ENCODE measurements around the gene RPL19.
A peak's percentile ranks its signal among the peaks of the same experiment; 100 is the strongest.

Gene RPL19

DNA sequence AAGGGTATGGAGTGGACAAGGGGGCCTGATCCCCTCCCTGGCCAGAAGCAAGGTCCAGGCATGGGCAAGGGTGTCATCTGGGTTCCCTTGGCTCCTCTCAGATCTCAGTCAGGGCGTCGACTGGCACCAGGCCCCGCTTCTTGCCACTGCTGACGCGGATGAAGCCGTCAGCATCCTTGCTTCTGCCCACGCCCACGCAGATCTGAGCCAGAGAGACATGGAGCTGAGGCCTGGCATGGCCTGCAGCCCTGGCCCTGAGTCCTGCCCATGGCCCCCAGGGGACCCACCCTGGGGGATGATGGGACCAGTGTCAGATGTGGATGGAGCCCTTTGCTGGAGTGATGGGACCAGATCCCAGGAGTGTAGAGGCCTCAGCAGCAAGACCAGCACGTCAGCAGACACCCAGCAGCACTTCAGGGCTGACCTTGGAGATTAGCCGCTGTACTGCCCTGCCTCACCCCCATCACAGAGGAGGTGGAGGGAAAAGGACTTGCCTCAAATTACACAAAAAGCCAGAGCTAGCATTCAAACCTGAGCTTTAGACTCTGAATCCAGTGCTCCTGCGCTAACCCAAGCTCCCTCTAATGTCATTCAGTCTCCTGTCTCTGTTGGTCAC is 12.2 kb downstream of the RPL19 start:
- no peak overlapping the region for H3K4me3 ChIP-seq (ENCODE audit: low read length)
- peaks cover 72% of the 10 kb centered on the region for H3K27me3 ChIP-seq (ENCODE audit: insufficient read depth, low read length)
- H3K36me3 ChIP-seq (ENCODE audit: insufficient read depth, low read length): no peaks in the 10 kb centered on the region
- no peak overlapping the region for H2AFZ ChIP-seq (ENCODE audit: low read depth, low read length)
- H3K4me1 ChIP-seq (ENCODE audit: insufficient read depth, low read length): peaks cover 8% of the 10 kb centered on the region
- no peaks in the 10 kb centered on the region for H3K9me3 ChIP-seq (ENCODE audit: low read length)

DNA sequence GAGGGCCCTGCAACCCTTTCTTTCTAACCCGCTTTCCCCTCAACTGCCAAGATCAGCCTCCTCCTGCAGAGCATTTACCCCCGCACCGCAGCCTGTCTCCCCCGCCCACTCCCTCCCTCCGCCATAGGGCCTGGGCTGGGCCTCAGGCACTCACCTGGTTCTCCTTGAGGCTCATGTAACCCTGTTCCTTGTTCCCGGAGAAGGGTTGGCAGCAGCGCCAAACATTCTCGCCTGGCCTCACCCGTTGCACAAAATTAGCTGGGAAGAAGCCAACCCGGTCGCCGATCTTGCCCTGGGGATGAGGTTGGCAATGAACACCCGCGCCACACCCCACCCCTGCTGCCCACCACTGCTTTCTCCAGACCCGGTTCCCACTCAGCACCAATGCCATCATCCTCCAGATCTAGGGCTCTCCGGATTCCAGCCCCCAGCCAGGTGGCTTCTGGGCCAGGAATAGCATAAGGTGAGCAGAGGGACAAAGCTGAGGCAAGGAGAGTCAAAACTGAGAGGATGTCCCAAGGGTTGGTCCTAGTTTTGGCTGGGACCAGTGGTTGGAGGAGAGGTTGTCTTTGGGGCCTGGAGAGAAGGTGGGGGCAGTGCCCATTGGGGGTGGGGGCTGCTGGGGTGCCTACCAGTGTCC is 12.9 kb downstream of the RPL19 start:
- H3K4me3 ChIP-seq (ENCODE audit: low read length): no peak overlapping the region
- H3K4me1 ChIP-seq (ENCODE audit: insufficient read depth, low read length): peaks cover 8% of the 10 kb centered on the region
- peaks cover 73% of the 10 kb centered on the region for H3K27me3 ChIP-seq (ENCODE audit: insufficient read depth, low read length)
- H3K9me3 ChIP-seq (ENCODE audit: low read length): no peaks in the 10 kb centered on the region
- no peaks in the 10 kb centered on the region for H3K36me3 ChIP-seq (ENCODE audit: insufficient read depth, low read length)
- H2AFZ ChIP-seq (ENCODE audit: low read depth, low read length): no peak overlapping the region

GRCh38 chr17:39213852-39214251 is 13.8 kb downstream of the RPL19 start:
- Histone ChIP-seq H3K36me3 (ENCODE audit: insufficient read depth, low read length) (no peaks in the 10 kb centered on the region), H3K4me1 (ENCODE audit: insufficient read depth, low read length) (peaks cover 8% of the 10 kb centered on the region), H3K4me3 (ENCODE audit: low read length) (no peak overlapping the region), H3K9me3 (ENCODE audit: low read length) (no peaks in the 10 kb centered on the region), H3K27me3 (ENCODE audit: insufficient read depth, low read length) (peaks cover 68% of the 10 kb centered on the region), H2AFZ (ENCODE audit: low read depth, low read length) (no peak overlapping the region)

DNA sequence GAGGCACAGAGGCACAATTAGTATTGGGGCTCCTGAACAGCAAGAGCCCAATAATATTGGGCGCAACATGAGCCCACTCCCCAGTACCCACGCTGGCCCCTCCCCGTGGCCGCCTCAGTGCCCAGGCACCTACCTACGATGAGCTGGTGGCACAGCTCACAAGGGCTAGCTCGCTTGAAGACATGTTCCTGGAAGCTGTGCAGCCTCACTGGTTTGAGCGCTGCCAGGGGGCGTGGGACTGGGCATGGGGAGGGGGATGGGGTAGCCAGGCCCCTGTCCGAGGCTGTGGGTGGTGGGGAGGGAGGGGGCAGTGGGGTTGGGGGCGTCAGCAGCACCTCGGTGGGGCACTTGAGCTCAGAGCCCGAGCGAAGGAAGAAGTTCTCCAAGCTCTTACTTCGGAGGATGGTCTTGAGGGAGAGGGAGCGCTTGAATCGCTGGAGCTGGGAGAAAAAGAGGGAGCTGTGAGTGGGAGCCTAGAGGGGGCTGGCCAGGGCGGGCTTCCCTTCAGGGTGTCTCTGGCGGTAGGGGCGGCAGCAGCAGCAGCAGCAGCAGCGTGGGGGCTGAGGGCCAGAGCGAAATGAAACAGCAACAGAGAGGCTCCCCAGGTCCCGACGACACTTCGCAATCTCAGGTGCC is 17.8 kb downstream of the RPL19 start:
- H3K36me3 ChIP-seq (ENCODE audit: insufficient read depth, low read length): no peaks in the 10 kb centered on the region
- H2AFZ ChIP-seq (ENCODE audit: low read depth, low read length): no peak overlapping the region
- no peaks in the 10 kb centered on the region for H3K9me3 ChIP-seq (ENCODE audit: low read length)
- H3K4me3 ChIP-seq (ENCODE audit: low read length): no peak overlapping the region
- no peaks in the 10 kb centered on the region for H3K4me1 ChIP-seq (ENCODE audit: insufficient read depth, low read length)
- H3K27me3 ChIP-seq (ENCODE audit: insufficient read depth, low read length): peaks cover 50% of the 10 kb centered on the region

DNA sequence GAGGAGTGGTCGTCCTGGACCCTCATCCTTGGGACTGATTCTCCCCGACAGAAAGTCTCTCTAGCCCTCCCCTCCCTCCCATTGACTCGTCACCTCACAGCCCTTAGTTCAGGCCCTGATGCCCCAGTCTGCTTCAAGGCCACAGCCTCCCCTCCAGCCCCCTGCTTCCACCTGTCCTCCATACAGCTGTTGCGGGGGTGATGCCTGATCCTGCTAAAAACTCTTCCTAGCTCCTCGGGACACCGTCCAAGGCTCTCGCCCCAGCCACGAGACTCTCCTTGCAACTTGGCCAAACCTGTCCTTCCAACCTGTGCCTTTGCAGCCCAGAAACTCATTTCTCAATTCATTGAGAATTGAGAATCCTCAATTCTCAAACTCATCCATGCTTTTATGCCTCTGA is 18.8 kb downstream of the RPL19 start:
- H2AFZ ChIP-seq (ENCODE audit: low read depth, low read length): no peak overlapping the region
- peaks cover 55% of the 10 kb centered on the region for H3K27me3 ChIP-seq (ENCODE audit: insufficient read depth, low read length)
- no peak overlapping the region for H3K4me3 ChIP-seq (ENCODE audit: low read length)
- no peaks in the 10 kb centered on the region for H3K36me3 ChIP-seq (ENCODE audit: insufficient read depth, low read length)
- H3K9me3 ChIP-seq (ENCODE audit: low read length): no peaks in the 10 kb centered on the region
- no peaks in the 10 kb centered on the region for H3K4me1 ChIP-seq (ENCODE audit: insufficient read depth, low read length)

DNA sequence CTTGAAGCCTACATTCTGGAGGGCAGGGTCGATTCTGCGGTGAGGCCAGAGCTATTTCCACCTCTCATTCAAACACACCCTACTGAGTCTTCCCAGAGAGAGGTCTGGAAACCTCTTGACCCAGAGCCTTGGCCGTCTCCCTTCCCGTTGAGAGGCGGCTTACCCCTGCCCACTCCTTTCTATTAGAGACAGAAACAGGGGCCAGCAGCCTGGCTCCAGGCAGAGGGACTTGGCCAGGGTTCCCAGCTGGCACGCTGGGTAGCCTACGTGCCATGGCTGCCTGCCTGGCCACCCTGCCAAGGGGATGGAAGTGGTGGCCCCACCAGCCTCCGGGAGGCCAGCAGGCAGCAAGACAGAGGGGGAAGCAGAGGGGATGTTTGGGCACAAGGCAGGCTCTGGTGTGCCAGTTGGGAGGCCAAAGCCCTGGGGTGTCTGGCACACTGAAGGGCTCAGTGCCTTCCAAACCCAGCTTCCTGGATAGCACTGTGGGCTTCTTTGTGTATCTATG is 19.6 kb downstream of the RPL19 start:
- Histone ChIP-seq H3K36me3 (ENCODE audit: insufficient read depth, low read length) (no peaks in the 10 kb centered on the region), H2AFZ (ENCODE audit: low read depth, low read length) (no peak overlapping the region), H3K4me3 (ENCODE audit: low read length) (no peak overlapping the region), H3K27me3 (ENCODE audit: insufficient read depth, low read length) (peaks cover 55% of the 10 kb centered on the region), H3K9me3 (ENCODE audit: low read length) (no peaks in the 10 kb centered on the region), H3K4me1 (ENCODE audit: insufficient read depth, low read length) (no peaks in the 10 kb centered on the region)

DNA sequence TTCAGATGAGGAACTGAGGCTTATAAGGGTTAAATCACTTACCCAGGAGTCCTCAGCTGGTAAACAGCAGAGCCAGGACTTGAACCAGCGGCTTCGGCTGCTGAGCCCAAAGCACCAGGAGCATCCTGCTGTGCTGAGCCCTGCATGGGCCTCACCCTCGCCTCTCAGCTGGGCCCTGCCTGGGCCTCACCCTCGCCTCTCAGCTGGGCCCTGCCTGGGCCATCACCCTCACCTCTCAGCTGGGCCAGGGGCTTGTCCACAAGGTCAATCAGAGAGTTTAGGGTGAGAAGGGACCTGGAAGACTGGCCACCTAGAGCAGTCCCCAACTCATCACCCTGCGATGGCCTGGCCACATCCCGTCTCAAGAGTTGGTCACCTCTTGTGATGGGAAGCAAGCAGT is 21.5 kb downstream of the RPL19 start:
- H3K4me3 ChIP-seq (ENCODE audit: low read length): no peak overlapping the region
- peaks cover 5% of the 10 kb centered on the region for H3K4me1 ChIP-seq (ENCODE audit: insufficient read depth, low read length)
- H3K9me3 ChIP-seq (ENCODE audit: low read length): no peaks in the 10 kb centered on the region
- H3K27me3 ChIP-seq (ENCODE audit: insufficient read depth, low read length): peaks cover 60% of the 10 kb centered on the region
- no peak overlapping the region for H2AFZ ChIP-seq (ENCODE audit: low read depth, low read length)
- H3K36me3 ChIP-seq (ENCODE audit: insufficient read depth, low read length): no peaks in the 10 kb centered on the region

- peaks cover 56% of the 10 kb centered on the region for H3K27me3 ChIP-seq (ENCODE audit: insufficient read depth, low read length)
Observed at GRCh38 chr17:39222151-39222550, 22.1 kb downstream of the RPL19 start.

GRCh38 chr17:39222866-39223834 is 23.1 kb downstream of the RPL19 start:
- H2AFZ ChIP-seq (ENCODE audit: low read depth, low read length): no peak overlapping the region
- peaks cover 5% of the 10 kb centered on the region for H3K4me1 ChIP-seq (ENCODE audit: insufficient read depth, low read length)
- peaks cover 57% of the 10 kb centered on the region for H3K27me3 ChIP-seq (ENCODE audit: insufficient read depth, low read length)
- no peaks in the 10 kb centered on the region for H3K9me3 ChIP-seq (ENCODE audit: low read length)
- no peak overlapping the region for H3K4me3 ChIP-seq (ENCODE audit: low read length)
- no peaks in the 10 kb centered on the region for H3K36me3 ChIP-seq (ENCODE audit: insufficient read depth, low read length)

More at GRCh38 chr17:39222151-39222550, 22.1 kb downstream of the RPL19 start:
- no peaks in the 10 kb centered on the region for H3K9me3 ChIP-seq (ENCODE audit: low read length)
- H3K36me3 ChIP-seq (ENCODE audit: insufficient read depth, low read length): no peaks in the 10 kb centered on the region
- H3K4me1 ChIP-seq (ENCODE audit: insufficient read depth, low read length): peaks cover 5% of the 10 kb centered on the region
- H3K4me3 ChIP-seq (ENCODE audit: low read length): no peak overlapping the region
- H2AFZ ChIP-seq (ENCODE audit: low read depth, low read length): no peak overlapping the region

DNA sequence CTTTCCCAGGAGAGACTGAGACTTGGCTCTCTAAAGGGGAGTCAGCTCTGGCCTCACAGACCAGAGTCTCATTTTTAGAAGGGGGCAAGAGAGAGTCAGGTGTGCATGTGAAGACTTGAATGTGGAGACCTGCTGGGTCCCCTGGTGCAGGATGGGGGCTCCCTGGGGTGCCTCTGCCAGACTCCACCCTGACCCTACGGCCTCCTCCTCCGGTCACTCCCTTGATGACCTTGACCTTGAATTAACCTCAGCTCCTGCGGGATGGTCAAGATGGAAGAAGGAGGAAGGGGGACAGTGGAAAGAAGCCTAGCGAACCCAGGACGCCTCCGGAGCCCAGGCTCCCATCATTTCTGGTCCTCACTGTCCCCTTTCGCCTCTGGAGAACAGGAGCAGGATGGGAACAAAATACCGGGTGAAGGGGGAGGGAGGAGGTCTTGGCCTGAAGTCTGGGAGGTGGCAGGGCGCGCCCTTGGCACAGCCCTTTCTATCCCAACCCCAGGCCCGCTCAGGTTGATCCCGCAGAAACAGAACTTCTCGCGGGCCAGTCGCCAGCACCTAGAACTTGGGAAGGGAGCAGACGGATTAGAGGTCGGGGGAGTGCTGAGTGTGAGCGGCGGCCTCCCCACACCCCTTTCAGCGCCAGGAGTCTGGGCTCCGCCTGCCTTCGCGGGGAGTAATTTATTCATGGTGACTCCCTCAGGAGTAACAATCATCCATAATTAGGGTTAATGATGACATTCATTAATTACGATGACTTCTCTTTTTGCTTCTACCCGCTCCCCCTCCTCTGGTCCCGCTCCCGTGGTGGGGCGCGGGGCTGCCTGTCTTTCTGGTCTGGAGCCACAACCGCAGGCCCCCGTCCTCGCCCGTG is 24.1 kb downstream of the RPL19 start:
- no peak overlapping the region for H3K4me3 ChIP-seq (ENCODE audit: low read length)
- H3K4me1 ChIP-seq (ENCODE audit: insufficient read depth, low read length): peaks cover 7% of the 10 kb centered on the region
- peak overlapping the region; percentile 76 for H2AFZ ChIP-seq (ENCODE audit: low read depth, low read length)
- peaks cover 52% of the 10 kb centered on the region for H3K27me3 ChIP-seq (ENCODE audit: insufficient read depth, low read length)
- H3K9me3 ChIP-seq (ENCODE audit: low read length): no peaks in the 10 kb centered on the region
- no peaks in the 10 kb centered on the region for H3K36me3 ChIP-seq (ENCODE audit: insufficient read depth, low read length)

- Histone ChIP-seq H3K27me3 (ENCODE audit: insufficient read depth, low read length) (peaks cover 51% of the 10 kb centered on the region), H3K4me1 (ENCODE audit: insufficient read depth, low read length) (peaks cover 13% of the 10 kb centered on the region), H3K36me3 (ENCODE audit: insufficient read depth, low read length) (no peaks in the 10 kb centered on the region), H3K4me3 (ENCODE audit: low read length) (no peak overlapping the region), H2AFZ (ENCODE audit: low read depth, low read length) (peak overlapping the region; percentile 76), H3K9me3 (ENCODE audit: low read length) (no peaks in the 10 kb centered on the region)
Observed at GRCh38 chr17:39224778-39225307, 24.8 kb downstream of the RPL19 start.

All from neuron (in vitro differentiated cells).